Endometrial microvascular endothelial cells (primary cell): ENCODE results near the gene MYOZ2. TPM values are rescaled to one million over a fixed set of nuclear protein-coding genes. Genes with fewer than 3 reads are reported as not detected.
"Not testable (repeated sequence)": the region's sequence is repeated elsewhere in the genome, so short reads cannot be mapped to it uniquely, and the experiment has no call there.

Experiments used
- in situ Hi-C: cut with HindIII; loops from 2 replicates; pipeline ENCODE4 v1.10.0; 2017; ENCODE audit warnings: low sequenced_read_pairs, low pct_unique_long_range_greater_than_20kb; ENCODE audit errors: inconsistent ontology term
- total RNA-seq: library from RNA; depleted of rRNA; stranded (reverse); fragments of >200 nt; gene quantifications from one replicate; pipeline ENCODE4 v1.2.3, GENCODE V29; 2015; ENCODE audit errors: inconsistent ontology term

MYOZ2 gene
- total RNA-seq, 1 donor from 2014 or later = 0.19 TPM

DNA sequence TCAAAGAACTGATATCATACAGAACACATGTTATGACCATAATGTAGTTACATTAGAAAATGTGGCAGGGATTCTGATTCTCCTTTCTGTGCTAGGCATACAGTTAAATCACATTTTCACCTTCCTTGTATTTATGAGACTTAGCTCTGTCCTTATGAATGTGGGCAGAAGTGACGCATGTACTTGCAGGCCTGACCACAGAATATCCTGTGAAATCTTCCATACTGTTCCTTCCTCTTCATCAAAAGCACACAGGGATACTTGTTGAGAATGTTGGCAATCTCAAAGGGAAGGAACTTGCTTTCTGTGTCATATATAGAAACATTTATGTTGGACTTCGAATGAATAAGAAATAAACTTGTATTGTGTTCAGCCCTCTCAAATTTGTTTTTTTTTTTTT lies 17.2 kb upstream of the MYOZ2 start:
- in situ Hi-C loops = no loop called here

DNA sequence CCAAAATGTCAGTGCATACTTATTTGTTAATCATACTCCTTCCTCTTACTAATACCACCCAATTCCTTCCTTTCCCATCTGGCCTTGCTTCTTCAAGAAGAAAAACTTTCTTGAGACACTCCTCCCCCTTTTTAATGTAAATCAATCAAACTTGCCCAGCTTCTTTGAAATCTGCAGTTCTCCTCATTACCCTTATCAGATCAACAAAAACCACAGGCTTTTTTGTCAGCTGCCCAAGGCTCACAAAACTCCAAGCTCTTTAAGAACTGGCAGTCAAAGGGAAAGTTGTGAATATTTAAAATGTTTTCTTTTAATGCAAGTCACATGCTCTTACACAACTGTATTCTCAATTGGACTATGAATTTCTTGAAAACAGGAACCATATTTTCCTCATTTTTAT lies 11.3 kb upstream of the MYOZ2 start:
- in situ Hi-C loops = no loop called here

DNA sequence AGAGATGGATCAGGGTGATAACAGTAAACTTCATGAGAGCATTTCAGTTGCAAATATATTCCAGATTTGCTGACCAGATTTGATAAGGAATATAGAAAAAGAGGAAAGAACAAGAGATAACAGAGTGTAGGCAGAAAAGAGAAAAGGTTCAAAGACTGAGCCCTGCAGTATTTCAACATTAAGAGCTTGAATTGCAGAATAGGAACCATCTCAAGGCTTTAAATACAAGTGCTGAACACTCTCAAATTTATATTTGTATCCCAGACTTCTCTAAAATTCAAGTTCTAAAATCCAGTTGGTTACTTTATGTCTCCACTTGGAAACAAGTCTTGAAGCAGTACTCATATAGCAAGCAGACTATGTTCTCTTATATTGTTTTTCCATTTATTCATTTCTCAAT lies 9.7 kb upstream of the MYOZ2 start:
- in situ Hi-C loops = no loop called here

GRCh38 chr4:119128148-119128547 lies 7.5 kb upstream of the MYOZ2 start:
- in situ Hi-C loops = no loop called here

GRCh38 chr4:119130365-119131065 lies 5.1 kb upstream of the MYOZ2 start:
- in situ Hi-C loops = no loop called here

DNA sequence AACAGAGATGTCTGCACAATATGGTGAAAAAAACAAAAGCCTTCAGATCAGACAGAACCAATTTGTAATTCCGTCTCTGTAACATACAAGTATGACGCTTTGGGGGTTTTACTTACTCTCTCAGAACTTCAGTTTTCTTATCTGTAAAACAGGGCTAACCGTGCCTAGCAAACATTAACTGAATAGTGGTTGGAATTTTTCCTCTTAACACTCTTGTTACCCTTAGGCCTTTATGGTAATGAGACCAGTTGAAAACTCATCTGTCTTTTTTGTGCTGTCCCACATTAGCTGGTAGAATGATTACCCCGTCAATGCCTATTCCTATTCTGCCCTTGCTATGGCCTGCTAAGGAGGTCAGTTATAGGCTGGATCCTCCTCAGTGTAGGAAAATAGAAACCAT lies 4.5 kb upstream of the MYOZ2 start:
- in situ Hi-C loops = no loop called here

DNA sequence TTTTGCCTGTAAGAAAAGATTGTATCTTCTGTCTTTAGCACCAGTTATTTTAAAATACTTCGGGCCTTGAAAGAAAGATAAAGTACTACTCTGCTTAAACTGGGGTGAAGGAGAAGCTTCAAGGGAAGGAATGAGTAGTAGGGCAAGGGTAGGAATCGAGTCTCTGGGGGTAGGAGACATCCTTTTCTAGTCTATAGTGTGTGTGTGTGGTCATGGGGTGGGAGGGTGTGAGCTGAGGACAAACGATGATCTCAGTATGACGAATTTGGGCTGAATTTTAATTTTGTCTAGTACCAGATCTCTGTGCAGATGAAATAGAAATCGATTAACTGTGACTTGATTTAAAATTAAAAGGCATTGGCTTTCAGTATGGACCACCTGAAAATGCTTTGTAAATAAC lies 3.3 kb upstream of the MYOZ2 start:
- in situ Hi-C loops = no loop called here

DNA sequence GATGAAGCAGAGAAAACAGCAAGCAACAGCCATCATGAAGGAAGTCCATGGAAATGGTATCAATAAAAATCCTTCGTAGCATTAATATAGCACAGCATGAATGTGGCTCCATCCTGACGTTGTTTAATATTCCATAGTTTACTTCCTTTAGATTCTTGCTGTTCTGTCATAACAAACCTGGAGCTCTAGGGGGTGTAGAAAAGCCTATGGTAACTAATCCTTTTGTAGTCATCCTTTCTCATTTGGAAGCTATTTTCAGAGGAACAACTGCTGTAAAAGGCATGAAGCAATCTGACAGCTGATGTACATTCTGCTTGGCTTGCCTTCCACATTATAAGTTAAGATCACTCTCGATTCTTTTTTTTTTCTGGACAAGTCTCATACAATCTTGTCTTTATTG lies 914 bp downstream of the MYOZ2 start:
- in situ Hi-C loops = no loop called here

GRCh38 chr4:119138046-119138445 lies 2.4 kb downstream of the MYOZ2 start:
- in situ Hi-C loops = no loop called here

GRCh38 chr4:119139311-119139710 lies 3.7 kb downstream of the MYOZ2 start:
- in situ Hi-C loops = no loop called here

DNA sequence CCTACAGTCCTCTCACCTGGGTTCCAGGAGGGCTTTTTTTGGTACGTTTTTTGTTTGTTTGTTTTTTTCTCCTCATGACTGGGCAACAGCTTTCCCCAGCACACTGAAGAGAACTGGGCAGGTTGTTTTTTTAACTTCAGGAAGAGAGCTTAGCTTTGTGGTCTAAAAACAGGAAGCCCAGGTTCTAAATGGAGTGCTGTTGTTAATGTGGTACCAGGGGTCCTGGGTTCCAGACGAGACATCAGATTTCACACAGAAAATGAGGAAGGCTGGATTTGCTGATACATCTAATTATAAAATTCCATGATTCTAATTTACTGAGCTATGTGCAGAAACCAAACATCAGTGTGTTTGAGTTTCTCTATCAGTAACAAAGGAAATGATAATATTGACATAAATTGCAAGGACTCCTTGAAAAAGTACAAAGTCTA lies 4.2 kb downstream of the MYOZ2 start:
- in situ Hi-C loops = no loop called here

GRCh38 chr4:119141283-119141682 lies 5.7 kb downstream of the MYOZ2 start:
- in situ Hi-C loops = not testable (repeated sequence)

DNA sequence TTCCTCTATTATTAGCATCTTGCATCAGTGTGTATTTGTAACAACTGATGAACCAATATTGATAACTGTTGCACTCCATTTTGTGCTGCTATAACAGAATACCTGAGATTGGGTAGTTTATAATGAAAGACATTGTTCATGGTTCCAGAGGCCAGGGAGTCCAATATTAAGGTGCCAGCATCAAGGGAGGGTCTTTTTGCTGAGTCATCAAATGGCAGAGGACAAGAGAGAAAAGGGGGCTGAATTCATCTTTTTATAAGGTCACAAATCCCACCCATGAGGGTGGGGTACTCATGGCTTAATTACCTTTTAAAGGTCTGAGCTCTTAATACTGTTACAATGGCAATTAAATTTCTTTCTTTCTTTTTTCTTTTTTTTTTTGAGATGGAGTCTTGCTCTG lies 7.2 kb downstream of the MYOZ2 start:
- in situ Hi-C loops = no loop called here

DNA sequence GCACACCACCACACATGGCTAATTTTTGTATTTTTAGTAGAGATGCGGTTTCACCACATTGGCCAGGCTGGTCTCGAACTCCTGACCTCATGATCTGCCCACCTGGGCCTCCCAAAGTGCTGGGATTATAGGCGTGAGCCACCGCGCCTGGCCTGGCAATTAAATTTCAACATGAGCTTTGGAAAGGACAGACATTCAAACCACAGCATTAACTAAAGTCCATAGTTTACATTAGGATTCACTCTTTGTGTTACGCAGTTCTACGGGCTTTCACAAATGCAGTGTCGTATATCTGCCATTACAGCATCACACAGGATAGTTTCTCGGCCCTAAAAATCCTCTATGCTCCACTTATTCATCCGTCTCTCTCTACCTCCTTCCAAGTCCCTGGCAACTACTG lies 7.7 kb downstream of the MYOZ2 start:
- in situ Hi-C loops = not testable (repeated sequence)

DNA sequence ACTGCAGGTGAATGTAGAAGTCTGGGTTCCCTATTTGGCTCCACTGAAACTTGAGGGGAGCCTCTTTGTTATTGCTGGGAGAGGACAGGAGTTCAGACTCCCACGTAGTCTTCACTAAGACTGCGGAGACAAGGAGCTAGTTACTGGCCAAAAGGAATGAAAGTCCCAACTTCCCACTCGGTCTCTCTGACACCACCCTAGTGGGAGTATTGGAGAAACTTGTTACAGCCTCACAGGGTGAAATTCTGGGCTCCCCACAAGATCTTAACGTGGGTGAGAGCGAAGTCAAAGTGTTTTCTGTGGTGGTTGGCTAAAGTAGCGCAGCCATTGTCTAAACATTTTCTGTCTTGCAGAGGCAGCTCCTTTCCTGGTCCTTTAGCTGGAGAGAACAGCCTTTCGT lies 13.5 kb downstream of the MYOZ2 start:
- in situ Hi-C loops = no loop called here

DNA sequence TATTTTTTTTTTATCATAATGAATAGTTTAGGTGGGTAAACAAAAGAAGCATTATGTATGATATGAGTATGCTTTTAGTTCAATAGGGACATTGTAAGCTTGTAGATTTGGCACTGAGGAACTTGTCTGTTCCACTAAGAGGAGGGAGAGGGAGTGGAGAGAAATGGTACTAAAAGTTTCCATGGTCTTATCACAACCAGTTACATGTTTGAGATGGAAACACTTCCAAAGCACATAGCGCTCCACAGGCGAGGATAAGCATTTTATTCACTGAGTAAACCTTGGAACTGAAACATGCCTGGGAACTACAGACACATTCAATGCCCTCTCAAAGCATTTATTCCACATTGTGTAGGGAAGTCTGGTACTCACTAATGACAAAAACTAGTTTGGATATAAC lies 15.5 kb downstream of the MYOZ2 start:
- in situ Hi-C loops = no loop called here

GRCh38 chr4:119152741-119153140 lies 17.1 kb downstream of the MYOZ2 start:
- in situ Hi-C loops = no loop called here

DNA sequence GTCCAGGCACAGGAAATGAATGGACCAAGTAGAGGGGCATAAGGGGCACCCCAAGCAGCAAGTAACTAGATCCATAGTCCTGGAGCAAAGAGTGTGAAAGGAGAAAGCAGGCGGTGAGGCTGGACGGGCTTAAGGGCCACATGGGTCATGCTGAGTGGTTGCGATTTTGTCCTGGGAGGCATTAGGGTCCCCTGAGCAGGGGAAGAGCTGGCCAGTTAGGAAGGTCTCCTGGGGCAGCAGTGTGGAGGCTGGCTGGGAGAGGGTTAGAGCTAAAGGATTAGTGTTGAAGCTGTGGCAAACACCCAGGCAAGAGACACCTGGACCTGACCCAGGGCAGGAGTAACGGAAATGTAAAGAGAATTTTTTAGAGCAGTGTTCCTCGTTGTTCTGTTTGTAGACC lies 26.5 kb downstream of the MYOZ2 start:
- in situ Hi-C loops = no loop called here

DNA sequence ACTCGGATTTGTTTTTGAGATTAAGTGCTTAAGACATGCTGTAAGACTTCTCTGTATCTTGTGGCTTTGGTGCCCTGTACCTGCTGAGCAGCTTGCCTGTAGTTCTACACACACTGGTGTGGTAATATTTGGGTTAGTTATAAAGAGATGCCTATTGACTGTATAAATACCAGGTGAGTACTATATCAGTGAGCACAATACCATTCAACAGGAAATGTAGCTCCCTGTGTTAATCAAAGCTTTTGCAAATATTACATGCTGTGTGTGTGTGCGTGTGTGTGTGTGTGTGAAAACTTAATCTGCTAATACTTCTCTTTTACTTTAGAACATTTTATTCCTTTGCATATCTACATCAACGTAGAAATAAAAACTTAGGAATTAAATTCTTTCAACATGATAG lies 30.1 kb downstream of the MYOZ2 start:
- in situ Hi-C loops = no loop called here

GRCh38 chr4:119170195-119170594 lies 34.6 kb downstream of the MYOZ2 start:
- in situ Hi-C loops = no loop called here

- in situ Hi-C loops = no loop called here
These were observed 36.6 kb downstream of the MYOZ2 start for GRCh38 chr4:119172223-119172622.
